ENCODE data around the gene PCDHGA1.
"Not testable (repeated sequence)": the region's sequence is repeated elsewhere in the genome, so short reads cannot be mapped to it uniquely, and the experiment has no call there.

PCDHGA1 gene

DNA sequence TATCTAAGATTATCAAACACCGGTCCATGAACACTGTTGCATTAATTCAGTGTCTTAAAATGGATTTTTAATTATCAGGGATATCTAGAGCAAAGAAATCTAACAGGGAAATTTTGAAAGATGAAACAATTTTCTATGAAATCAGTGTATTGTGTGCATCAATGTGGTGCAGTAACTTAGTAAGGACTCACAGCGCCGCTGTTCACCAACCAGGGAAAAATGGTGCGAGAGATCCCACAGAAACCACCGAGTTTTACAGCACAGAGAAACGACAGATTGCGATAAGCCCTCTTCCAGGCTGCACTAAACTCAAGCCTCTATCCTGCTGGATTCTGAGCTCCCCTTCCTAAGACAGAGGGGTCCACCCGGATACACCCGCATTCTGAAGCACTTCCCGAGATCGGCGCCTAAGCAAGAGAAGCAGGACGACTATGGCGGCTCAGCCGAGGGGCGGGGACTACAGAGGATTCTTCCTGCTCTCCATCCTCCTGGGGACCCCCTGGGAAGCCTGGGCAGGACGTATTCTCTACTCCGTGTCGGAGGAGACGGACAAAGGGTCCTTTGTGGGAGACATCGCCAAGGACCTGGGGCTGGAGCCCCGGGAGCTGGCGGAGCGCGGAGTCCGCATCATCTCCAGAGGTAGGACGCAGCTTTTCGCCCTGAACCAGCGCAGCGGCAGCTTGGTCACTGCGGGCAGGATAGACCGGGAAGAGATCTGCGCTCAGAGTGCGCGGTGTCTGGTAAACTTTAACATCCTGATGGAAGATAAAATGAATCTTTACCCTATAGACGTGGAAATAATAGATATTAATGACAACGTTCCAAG is 52.4 kb downstream of the PCDHGA1 start, which contains the start of gene PCDHGA7:
Gene PCDHGA7 (plus strand): TSS at position 274 of the 826 bp plus-strand sequence. CDS start 158 bp downstream, at position 432.
- DNase-seq (ENCODE audit: low read depth, low spot score), result no peak

DNA sequence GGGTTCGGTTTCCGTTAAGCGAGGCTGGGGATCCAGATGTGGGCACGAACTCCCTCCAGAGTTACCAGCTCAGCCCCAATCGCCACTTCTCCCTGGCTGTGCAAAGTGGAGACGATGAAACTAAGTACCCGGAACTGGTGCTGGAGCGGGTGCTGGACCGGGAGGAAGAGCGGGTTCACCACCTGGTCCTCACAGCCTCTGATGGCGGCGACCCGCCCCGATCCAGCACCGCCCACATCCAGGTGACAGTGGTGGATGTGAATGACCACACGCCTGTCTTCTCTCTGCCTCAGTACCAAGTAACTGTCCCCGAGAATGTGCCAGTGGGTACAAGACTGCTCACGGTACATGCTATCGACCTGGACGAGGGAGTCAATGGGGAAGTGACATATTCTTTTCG is 53.0 kb downstream of the PCDHGA1 start:
- DNase-seq (ENCODE audit: low read depth, low spot score), result no peak

DNA sequence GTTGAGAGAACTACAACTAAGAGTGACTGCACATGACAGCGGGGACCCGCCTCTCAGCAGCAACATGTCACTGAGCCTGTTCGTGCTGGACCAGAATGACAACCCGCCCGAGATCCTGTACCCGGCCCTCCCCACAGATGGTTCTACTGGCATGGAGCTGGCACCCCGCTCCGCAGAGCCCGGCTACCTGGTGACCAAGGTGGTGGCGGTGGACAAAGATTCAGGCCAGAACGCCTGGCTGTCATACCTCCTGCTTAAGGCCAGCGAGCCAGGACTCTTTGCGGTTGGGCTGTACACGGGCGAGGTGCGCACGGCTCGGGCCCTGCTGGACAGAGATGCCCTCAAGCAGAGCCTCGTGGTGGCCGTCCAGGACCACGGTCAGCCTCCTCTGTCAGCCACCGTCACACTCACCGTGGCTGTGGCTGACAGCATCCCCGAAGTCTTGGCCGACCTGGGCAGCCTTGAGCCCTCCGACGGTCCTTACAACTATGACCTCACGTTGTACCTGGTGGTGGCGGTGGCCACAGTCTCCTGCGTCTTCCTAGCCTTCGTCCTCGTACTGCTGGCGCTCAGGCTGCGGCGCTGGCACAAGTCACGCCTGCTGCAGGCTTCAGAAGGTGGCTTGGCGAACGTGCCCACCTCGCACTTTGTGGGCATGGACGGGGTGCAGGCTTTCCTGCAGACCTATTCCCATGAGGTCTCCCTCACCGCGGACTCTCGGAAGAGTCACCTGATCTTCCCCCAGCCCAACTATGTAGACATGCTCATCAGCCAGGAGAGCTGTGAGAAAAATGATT is 54.4 kb downstream of the PCDHGA1 start:
- no peak for DNase-seq (ENCODE audit: low read depth, low spot score)

DNA sequence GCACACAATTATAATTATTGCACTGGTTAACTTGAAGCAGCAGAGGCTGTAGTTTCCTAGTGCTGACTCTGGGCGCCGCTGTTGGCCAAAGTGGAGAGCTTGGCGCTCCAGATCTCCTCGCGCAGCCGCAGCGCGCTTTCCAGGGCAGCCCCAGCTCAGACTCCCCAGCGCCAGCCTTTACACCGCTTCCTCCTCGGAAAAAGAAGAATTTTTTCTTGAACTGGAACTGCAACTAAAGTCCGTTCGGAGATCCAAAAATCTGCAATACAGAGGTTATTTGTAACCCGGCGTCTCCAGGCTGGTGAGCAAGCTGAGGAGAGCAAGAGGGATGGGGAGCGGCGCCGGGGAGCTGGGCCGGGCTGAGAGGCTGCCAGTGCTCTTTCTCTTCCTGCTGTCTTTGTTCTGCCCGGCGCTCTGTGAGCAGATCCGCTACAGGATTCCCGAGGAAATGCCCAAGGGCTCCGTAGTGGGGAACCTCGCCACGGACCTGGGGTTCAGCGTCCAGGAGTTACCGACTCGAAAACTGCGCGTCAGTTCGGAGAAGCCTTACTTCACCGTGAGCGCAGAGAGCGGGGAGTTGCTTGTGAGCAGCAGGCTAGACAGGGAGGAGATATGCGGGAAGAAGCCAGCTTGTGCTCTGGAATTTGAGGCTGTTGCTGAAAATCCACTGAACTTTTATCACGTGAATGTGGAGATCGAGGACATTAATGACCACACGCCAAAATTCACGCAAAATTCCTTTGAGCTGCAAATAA is 57.4 kb downstream of the PCDHGA1 start, which contains the start of gene PCDHGB4:
Gene PCDHGB4 (plus strand): TSS at position 142 of the 755 bp plus-strand sequence. CDS start 187 bp downstream, at position 329.
- not testable (repeated sequence) for DNase-seq (ENCODE audit: low read depth, low spot score)

DNA sequence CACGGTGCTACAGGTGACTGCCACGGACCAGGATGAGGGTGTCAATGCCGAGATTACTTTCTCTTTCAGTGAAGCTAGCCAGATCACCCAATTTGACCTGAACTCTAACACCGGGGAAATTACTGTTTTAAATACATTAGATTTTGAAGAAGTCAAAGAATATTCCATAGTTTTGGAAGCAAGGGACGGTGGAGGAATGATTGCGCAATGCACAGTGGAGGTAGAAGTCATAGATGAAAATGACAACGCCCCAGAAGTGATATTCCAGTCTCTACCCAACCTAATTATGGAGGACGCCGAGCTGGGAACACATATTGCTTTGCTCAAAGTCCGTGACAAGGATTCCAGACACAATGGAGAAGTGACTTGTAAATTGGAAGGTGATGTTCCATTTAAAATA is 58.3 kb downstream of the PCDHGA1 start:
- DNase-seq (ENCODE audit: low read depth, low spot score), result no peak

DNA sequence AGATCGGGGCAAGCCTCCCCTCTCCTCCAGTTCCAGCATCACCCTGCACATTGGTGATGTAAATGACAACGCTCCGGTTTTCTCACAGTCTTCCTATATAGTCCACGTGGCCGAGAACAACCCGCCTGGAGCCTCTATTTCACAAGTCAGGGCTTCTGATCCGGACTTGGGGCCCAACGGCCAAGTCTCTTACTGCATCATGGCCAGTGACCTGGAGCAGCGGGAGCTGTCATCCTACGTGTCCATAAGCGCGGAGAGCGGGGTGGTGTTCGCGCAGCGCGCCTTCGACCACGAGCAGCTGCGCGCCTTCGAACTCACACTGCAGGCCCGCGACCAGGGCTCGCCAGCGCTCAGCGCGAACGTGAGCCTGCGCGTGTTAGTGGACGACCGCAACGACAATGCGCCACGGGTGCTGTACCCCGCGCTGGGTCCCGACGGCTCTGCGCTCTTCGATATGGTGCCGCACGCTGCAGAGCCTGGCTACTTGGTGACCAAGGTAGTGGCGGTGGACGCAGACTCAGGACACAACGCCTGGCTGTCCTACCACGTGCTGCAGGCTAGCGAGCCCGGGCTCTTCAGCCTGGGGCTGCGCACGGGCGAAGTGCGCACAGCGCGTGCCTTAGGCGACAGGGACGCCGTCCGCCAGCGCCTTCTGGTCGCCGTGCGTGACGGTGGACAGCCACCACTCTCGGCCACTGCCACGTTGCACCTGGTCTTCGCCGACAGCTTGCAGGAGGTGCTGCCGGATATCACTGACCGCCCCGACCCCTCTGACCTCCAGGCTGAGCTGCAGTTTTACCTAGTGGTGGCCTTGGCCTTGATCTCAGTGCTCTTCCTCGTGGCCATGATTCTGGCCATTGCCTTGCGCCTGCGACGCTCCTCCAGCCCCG is 59.1 kb downstream of the PCDHGA1 start:
- no peak for DNase-seq (ENCODE audit: low read depth, low spot score)

DNA sequence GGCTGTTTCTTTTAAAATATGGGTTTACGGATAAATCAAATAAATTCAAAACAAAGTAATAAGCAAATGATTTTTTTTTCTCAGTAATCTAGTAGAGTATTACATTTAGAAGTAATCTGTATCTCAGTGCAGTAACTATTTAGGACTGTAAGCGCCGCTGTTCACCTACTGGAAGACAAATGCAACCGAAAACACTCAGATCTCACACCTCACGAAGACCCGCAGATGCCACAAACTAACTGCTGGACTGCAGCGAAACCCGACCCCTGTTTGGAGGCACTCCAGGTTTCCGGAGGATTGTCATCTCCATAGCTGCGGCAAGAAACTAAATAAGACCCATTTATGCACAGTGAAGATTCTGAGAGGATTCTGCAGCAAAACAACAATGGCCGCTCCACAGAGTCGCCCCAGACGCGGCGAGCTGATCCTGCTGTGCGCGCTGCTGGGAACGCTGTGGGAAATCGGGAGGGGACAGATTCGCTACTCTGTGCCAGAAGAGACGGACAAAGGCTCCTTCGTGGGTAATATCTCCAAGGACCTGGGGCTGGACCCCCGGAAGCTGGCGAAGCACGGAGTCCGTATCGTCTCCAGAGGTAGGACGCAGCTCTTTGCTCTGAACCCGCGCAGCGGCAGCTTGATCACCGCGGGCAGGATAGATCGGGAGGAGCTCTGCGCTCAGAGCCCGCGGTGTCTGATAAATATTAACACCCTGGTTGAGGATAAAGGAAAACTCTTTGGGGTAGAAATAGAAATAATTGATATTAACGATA is 62.3 kb downstream of the PCDHGA1 start, which contains the start of gene PCDHGA8:
Gene PCDHGA8 (plus strand): TSS at position 205 of the 770 bp plus-strand sequence. CDS start 181 bp downstream, at position 386.
- no peak for DNase-seq (ENCODE audit: low read depth, low spot score)

DNA sequence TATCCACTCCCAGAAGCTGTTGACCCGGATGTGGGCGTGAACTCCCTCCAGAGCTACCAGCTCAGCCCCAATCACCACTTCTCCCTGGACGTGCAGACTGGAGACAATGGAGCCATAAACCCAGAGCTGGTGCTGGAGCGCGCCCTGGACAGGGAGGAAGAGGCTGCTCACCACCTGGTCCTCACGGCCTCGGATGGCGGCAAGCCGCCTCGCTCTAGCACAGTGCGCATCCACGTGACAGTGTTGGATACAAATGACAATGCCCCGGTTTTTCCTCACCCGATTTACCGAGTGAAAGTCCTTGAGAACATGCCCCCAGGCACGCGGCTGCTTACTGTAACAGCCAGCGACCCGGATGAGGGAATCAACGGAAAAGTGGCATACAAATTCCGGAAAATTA is 63.0 kb downstream of the PCDHGA1 start:
- DNase-seq (ENCODE audit: low read depth, low spot score), result no peak

DNA sequence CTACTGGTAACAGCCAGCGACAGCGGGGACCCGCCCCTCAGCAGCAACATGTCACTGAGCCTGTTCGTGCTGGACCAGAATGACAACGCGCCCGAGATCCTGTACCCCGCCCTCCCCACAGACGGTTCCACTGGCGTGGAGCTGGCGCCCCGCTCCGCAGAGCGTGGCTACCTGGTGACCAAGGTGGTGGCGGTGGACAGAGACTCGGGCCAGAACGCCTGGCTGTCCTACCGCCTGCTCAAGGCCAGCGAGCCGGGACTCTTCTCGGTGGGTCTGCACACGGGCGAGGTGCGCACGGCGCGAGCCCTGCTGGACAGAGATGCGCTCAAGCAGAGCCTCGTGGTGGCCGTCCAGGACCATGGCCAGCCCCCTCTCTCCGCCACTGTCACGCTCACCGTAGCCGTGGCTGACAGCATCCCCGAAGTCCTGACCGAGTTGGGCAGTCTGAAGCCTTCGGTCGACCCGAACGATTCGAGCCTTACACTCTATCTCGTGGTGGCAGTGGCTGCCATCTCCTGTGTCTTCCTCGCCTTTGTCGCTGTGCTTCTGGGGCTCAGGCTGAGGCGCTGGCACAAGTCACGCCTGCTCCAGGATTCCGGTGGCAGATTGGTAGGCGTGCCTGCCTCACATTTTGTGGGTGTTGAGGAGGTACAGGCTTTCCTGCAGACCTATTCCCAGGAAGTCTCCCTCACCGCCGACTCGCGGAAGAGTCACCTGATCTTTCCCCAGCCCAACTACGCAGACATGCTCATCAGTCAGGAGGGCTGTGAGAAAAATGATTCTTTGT is 64.3 kb downstream of the PCDHGA1 start:
- not testable (repeated sequence) for DNase-seq (ENCODE audit: low read depth, low spot score)

DNA sequence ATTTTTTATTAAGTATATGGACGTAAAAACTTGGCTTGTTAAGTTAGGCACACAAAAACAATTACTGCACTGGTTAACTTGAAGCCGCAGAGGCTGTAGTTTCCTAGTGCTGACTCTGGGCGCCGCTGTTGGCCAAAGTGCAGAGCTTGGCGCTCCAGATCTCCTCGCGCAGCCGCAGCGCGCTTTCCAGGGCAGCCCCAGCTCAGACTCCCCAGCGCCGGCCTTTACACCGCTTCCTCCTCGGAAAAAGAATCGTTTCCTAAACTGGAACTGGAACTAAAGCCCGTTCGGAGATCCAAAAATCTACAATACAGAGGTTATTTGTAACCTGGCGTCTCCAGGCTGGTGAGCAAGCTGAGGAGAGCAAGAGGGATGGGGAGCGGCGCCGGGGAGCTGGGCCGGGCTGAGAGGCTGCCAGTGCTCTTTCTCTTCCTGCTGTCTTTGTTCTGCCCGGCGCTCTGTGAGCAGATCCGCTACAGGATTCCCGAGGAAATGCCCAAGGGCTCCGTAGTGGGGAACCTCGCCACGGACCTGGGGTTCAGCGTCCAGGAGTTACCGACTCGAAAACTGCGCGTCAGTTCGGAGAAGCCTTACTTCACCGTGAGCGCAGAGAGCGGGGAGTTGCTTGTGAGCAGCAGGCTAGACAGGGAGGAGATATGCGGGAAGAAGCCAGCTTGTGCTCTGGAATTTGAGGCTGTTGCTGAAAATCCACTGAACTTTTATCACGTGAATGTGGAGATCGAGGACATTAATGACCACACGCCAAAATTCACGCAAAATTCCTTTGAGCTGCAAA is 67.6 kb downstream of the PCDHGA1 start, which contains the start of gene PCDHGB5:
Gene PCDHGB5 (plus strand): TSS at position 192 of the 796 bp plus-strand sequence. CDS start 181 bp downstream, at position 373.
- not testable (repeated sequence) for DNase-seq (ENCODE audit: low read depth, low spot score)

DNA sequence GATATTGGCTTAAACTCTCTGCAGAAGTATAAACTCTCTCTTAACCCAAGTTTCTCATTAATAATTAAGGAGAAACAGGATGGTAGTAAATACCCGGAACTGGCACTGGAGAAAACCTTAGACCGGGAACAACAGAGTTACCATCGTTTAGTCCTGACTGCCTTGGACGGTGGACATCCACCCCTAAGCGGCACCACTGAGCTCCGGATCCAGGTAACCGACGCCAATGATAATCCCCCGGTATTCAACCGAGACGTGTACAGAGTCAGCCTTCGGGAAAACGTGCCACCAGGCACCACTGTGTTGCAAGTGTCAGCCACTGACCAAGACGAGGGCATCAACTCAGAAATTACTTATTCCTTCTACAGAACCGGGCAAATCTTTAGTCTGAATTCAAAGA is 68.3 kb downstream of the PCDHGA1 start:
- DNase-seq (ENCODE audit: low read depth, low spot score), result no peak

DNA sequence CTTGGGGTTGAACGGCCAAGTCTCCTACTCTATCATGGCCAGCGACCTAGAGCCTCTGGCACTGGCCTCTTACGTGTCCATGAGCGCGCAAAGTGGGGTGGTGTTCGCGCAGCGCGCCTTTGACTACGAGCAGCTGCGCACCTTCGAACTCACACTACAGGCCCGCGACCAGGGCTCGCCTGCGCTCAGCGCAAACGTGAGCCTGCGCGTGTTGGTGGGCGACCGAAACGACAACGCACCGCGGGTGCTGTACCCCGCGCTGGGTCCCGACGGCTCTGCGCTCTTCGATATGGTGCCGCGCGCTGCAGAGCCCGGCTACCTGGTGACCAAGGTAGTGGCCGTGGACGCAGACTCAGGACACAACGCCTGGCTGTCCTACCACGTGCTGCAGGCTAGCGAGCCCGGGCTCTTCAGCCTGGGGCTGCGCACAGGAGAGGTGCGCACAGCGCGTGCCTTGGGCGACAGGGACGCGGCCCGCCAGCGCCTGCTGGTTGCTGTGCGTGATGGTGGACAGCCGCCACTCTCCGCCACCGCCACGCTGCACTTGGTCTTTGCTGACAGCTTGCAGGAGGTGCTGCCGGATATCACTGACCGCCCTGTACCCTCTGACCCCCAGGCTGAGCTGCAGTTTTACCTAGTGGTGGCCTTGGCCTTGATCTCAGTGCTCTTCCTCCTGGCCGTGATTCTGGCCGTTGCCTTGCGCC is 69.4 kb downstream of the PCDHGA1 start:
- no peak for DNase-seq (ENCODE audit: low read depth, low spot score)

DNA sequence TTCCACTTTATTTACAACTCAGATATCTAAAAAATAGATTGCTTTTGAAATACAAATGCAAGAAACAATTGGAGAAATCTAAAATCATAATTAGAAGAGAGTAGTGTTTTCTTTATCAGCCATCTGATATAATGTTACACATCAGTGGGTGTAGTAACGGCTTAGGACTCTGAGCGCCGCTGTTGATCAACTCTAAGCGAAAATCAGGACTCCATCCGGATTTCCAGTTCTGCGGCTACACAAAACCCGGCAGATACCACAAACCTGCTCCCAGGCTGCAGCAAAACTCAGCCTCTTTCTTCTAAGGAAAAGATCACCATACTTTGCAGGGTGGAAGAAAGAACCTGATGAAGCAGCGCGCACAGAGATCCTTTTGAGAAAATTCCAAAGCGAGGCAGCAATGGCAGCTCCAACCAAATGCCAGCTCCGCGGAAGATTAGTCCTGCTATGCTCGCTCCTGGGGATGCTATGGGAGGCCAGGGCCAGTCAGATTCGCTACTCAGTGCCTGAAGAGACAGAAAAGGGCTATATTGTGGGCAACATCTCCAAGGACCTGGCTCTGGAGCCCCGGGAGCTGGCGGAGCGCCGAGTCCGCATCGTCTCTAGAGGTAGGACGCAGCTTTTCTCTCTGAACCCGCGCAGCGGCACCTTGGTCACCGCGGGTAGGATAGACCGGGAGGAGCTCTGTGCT is 72.4 kb downstream of the PCDHGA1 start, which contains the start of gene PCDHGA9:
Gene PCDHGA9 (plus strand): TSS at position 226 of the 691 bp plus-strand sequence. CDS start 175 bp downstream, at position 401.
- DNase-seq (ENCODE audit: low read depth, low spot score), result no peak

DNA sequence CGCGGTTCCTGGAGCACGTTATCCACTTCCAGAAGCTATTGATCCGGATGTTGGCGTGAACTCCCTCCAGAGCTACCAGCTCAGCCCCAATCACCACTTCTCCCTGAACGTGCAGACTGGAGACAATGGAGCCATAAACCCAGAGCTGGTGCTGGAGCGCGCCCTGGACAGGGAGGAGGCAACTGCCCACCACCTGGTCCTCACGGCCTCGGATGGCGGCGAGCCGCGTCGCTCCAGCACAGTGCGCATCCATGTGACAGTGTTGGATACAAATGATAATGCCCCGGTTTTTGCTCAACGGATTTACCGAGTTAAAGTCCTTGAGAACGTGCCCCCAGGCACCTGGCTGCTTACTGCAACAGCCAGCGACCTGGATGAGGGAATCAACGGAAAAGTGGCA is 73.1 kb downstream of the PCDHGA1 start:
- DNase-seq (ENCODE audit: low read depth, low spot score), result no peak

DNA sequence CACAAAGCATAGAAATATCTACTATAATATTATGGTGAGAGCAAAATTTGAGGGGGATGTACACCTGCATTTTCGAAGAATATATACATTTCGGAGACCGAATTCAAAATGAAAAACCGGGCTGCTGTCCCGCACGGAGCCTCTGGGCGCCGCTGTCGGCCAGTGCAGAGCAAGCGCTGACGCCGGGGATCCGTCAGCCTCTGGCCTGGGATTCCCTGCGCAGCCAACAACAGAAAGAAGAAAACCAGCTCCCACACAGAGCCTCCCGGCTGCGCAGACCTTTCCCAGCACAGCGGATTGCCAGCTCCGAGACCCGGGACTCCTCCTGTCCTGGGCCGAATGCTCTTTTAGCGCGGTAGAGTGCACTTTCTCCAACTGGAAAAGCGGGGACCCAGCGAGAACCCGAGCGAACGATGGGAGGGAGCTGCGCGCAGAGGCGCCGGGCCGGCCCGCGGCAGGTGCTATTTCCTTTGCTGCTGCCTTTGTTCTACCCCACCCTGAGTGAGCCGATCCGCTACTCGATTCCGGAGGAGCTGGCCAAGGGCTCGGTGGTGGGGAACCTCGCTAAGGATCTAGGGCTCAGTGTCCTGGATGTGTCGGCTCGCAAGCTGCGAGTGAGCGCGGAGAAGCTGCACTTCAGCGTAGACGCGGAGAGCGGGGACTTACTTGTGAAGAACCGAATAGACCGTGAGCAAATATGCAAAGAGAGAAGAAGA is 77.6 kb downstream of the PCDHGA1 start, which contains the start of gene PCDHGB6:
Gene PCDHGB6 (plus strand): TSS at position 232 of the 716 bp plus-strand sequence. CDS start 182 bp downstream, at position 414.
- not testable (repeated sequence) for DNase-seq (ENCODE audit: low read depth, low spot score)
